ENCODE data around the gene ZG16. TPM values are rescaled to one million over a fixed set of nuclear protein-coding genes. Genes with fewer than 3 reads are reported as not detected.
A peak's percentile ranks its signal among the peaks of the same experiment; 100 is the strongest.

ZG16 gene
- total and polyA plus RNA-seq, 2 experiments from 2014 or later, result not detected

GRCh38 chr16:29820730-29821642 is 42.9 kb downstream of the ZG16 start:
- peaks cover 4% of the 10 kb centered on the region for H3K4me1 ChIP-seq (ENCODE audit: low read depth)
- H3K9me3 ChIP-seq (ENCODE audit: low read depth), result no peaks in the 10 kb centered on the region
- DNase-seq (ENCODE audit: low read depth in 1 of 2, low spot score in 1 of 2), result no peak
- no peaks in the 10 kb centered on the region for H3K27me3 ChIP-seq
- H3K36me3 ChIP-seq, result peaks cover 12% of the 10 kb centered on the region
- H3K4me3 ChIP-seq, result peak overlapping the region; percentile 1
- H3K27ac ChIP-seq, result no peak overlapping the region
- no peak for TF ChIP-seq CTCF (IDR thresholded peaks at IDR 0.05; ENCODE audit: low read depth, low read length)

GRCh38 chr16:29821643-29822115 is 43.6 kb downstream of the ZG16 start:
- no peaks in the 10 kb centered on the region for H3K9me3 ChIP-seq (ENCODE audit: low read depth)
- peaks cover 4% of the 10 kb centered on the region for H3K4me1 ChIP-seq (ENCODE audit: low read depth)
- peak in 1 of 2 donors; percentile 83 for DNase-seq (ENCODE audit: low read depth in 1 of 2, low spot score in 1 of 2)
- peaks cover 12% of the 10 kb centered on the region for H3K36me3 ChIP-seq
- H3K27ac ChIP-seq, result no peak overlapping the region
- H3K4me3 ChIP-seq, result no peak overlapping the region
- no peak for TF ChIP-seq CTCF (IDR thresholded peaks at IDR 0.05; ENCODE audit: low read depth, low read length)
- no peaks in the 10 kb centered on the region for H3K27me3 ChIP-seq

GRCh38 chr16:29824589-29825144 is 46.6 kb downstream of the ZG16 start:
- H3K27ac ChIP-seq, result no peak overlapping the region
- no peak overlapping the region for H3K4me3 ChIP-seq
- peak in 1 of 2 donors; percentile 66 for DNase-seq (ENCODE audit: low read depth in 1 of 2, low spot score in 1 of 2)
- no peaks in the 10 kb centered on the region for H3K9me3 ChIP-seq (ENCODE audit: low read depth)
- no peaks in the 10 kb centered on the region for H3K4me1 ChIP-seq (ENCODE audit: low read depth)
- no peaks in the 10 kb centered on the region for H3K27me3 ChIP-seq
- peaks cover 4% of the 10 kb centered on the region for H3K36me3 ChIP-seq
- no peak for TF ChIP-seq CTCF (IDR thresholded peaks at IDR 0.05; ENCODE audit: low read depth, low read length)

- peak in 1 of 2 donors; percentile 79 for DNase-seq (ENCODE audit: low read depth in 1 of 2, low spot score in 1 of 2)
- Histone ChIP-seq H3K36me3 (no peaks in the 10 kb centered on the region), H3K9me3 (ENCODE audit: low read depth) (no peaks in the 10 kb centered on the region), H3K27ac (no peak overlapping the region), H3K4me3 (no peak overlapping the region), H3K27me3 (no peaks in the 10 kb centered on the region), H3K4me1 (ENCODE audit: low read depth) (no peaks in the 10 kb centered on the region)
- TF ChIP-seq CTCF (IDR thresholded peaks at IDR 0.05; ENCODE audit: low read depth, low read length), result no peak
Measured at GRCh38 chr16:29825145-29826044, 47.3 kb downstream of the ZG16 start.

- no peak overlapping the region for H3K27ac ChIP-seq
- TF ChIP-seq CTCF (IDR thresholded peaks at IDR 0.05; ENCODE audit: low read depth, low read length), result no peak
- H3K9me3 ChIP-seq (ENCODE audit: low read depth), result no peaks in the 10 kb centered on the region
- no peaks in the 10 kb centered on the region for H3K27me3 ChIP-seq
- no peak for DNase-seq (ENCODE audit: low read depth in 1 of 2, low spot score in 1 of 2)
- H3K36me3 ChIP-seq, result no peaks in the 10 kb centered on the region
- no peak overlapping the region for H3K4me3 ChIP-seq
- H3K4me1 ChIP-seq (ENCODE audit: low read depth), result no peaks in the 10 kb centered on the region
Measured at GRCh38 chr16:29826342-29826695, 48.3 kb downstream of the ZG16 start.
